ENCODE measurements around the gene KIF3C. TPM values are rescaled to one million over a fixed set of nuclear protein-coding genes. Genes with fewer than 3 reads are reported as not detected.
"Not testable (repeated sequence)": the region's sequence is repeated elsewhere in the genome, so short reads cannot be mapped to it uniquely, and the experiment has no call there.

Gene KIF3C
- total RNA-seq, 2 donors from 2014 or later, result 8.7 to 18.8 TPM

- H3K27me3 ChIP-seq (replicated peaks; ENCODE audit: insufficient read depth), result no peaks in the 10 kb centered on the region
- TF ChIP-seq CTCF (IDR thresholded peaks at IDR 0.05), result no peak
- H3K4me1 ChIP-seq (ENCODE audit: control insufficient read depth in 1 of 2, low read depth in 2 of 2), result no peaks in the 10 kb centered on the region
- H3K4me3 ChIP-seq, result no peak overlapping the region
- no peaks in the 10 kb centered on the region for H3K36me3 ChIP-seq
- no peaks in the 10 kb centered on the region for H3K9me3 ChIP-seq
- DNase-seq (ENCODE audit: low spot score), result no peak
- ATAC-seq (ENCODE audit: insufficient number of reproducible peaks, low FRiP score, low read depth), result no peak
- no peak overlapping the region for H3K27ac ChIP-seq
These were observed 82.8 kb downstream of the KIF3C start for GRCh38 chr2:25899404-25899970.

GRCh38 chr2:25897506-25897905 is 84.8 kb downstream of the KIF3C start:
- Histone ChIP-seq H3K27ac (no peak overlapping the region), H3K36me3 (no peaks in the 10 kb centered on the region), H3K4me1 (ENCODE audit: control insufficient read depth in 1 of 2, low read depth in 2 of 2) (no peaks in the 10 kb centered on the region), H3K4me3 (no peak overlapping the region), H3K27me3 (replicated peaks; ENCODE audit: insufficient read depth) (no peaks in the 10 kb centered on the region), H3K9me3 (no peaks in the 10 kb centered on the region)
- ATAC-seq (ENCODE audit: insufficient number of reproducible peaks, low FRiP score, low read depth) (no peak), DNase-seq (ENCODE audit: low spot score) (no peak)
- no peak for TF ChIP-seq CTCF (IDR thresholded peaks at IDR 0.05)

DNA sequence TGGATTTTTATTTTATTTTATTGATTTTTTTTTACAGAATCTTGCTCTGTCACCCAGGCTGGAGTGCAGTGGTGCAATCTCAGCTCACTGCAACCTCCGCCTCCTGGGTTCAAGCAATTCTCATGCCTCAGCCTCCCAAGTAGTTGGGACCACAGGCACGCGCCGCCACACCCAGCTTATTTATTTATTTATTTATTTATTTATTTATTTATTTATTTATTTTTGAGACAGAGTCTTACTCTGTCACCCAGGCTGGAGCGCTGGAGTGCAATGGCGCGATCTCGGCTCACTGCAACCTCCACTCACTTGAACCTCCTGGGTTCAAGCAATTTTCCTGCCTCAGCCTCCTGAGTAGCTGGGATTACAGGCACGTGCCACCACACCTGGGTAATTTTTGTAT is 86.0 kb downstream of the KIF3C start:
- H3K9me3 ChIP-seq; H3K27ac ChIP-seq; H3K36me3 ChIP-seq; DNase-seq (ENCODE audit: low spot score); ATAC-seq (ENCODE audit: insufficient number of reproducible peaks, low FRiP score, low read depth); H3K4me3 ChIP-seq; H3K4me1 ChIP-seq (ENCODE audit: control insufficient read depth in 1 of 2, low read depth in 2 of 2); H3K27me3 ChIP-seq (replicated peaks; ENCODE audit: insufficient read depth): not testable (repeated sequence)

- Histone ChIP-seq H3K27ac (no peak overlapping the region), H3K4me3 (no peak overlapping the region), H3K27me3 (replicated peaks; ENCODE audit: insufficient read depth) (no peaks in the 10 kb centered on the region), H3K4me1 (ENCODE audit: control insufficient read depth in 1 of 2, low read depth in 2 of 2) (no peaks in the 10 kb centered on the region), H3K36me3 (no peaks in the 10 kb centered on the region), H3K9me3 (no peaks in the 10 kb centered on the region)
- no peak for ATAC-seq (ENCODE audit: insufficient number of reproducible peaks, low FRiP score, low read depth)
- no peak for TF ChIP-seq CTCF (IDR thresholded peaks at IDR 0.05)
- no peak for DNase-seq (ENCODE audit: low spot score)
These were observed 86.7 kb downstream of the KIF3C start for GRCh38 chr2:25895610-25896009.

- no peak for TF ChIP-seq CTCF (IDR thresholded peaks at IDR 0.05)
- H3K9me3 ChIP-seq, result no peaks in the 10 kb centered on the region
- no peak overlapping the region for H3K4me3 ChIP-seq
- H3K27me3 ChIP-seq (replicated peaks; ENCODE audit: insufficient read depth), result no peaks in the 10 kb centered on the region
- H3K36me3 ChIP-seq, result no peaks in the 10 kb centered on the region
- no peak for ATAC-seq (ENCODE audit: insufficient number of reproducible peaks, low FRiP score, low read depth)
- no peak overlapping the region for H3K27ac ChIP-seq
- no peaks in the 10 kb centered on the region for H3K4me1 ChIP-seq (ENCODE audit: control insufficient read depth in 1 of 2, low read depth in 2 of 2)
- no peak for DNase-seq (ENCODE audit: low spot score)
These were observed 87.3 kb downstream of the KIF3C start for GRCh38 chr2:25895018-25895417.

Data from thoracic aorta (tissue), 2 donors.